Measurements from ENCODE around the gene ITPKB. TPM values are rescaled to one million over a fixed set of nuclear protein-coding genes. Genes with fewer than 3 reads are reported as not detected.
A peak's percentile ranks its signal among the peaks of the same experiment; 100 is the strongest.

Gene ITPKB
- total and polyA plus RNA-seq, 2 experiments from 2014 or later: 0.31 to 5.2 TPM

DNA sequence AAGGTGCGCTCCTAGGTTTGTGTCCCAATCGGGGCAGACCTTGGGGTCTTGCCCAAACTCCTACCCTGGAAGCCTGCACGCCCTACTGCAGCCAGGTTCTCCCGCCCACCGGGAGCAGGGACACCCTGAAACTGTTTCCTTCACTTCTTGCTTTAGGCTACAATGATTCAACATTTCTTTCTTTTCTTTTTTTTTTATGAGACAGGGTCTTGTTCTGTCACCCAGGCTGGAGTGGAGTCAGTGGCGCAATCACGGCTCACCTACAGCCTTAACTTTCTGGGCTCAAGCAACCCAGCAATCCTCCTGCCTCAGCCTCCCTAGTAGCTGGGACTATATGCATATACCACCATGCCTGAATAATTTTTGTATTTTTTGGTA is 75.8 kb downstream of the ITPKB start (continued):
- TF ChIP-seq, protein P1, sequence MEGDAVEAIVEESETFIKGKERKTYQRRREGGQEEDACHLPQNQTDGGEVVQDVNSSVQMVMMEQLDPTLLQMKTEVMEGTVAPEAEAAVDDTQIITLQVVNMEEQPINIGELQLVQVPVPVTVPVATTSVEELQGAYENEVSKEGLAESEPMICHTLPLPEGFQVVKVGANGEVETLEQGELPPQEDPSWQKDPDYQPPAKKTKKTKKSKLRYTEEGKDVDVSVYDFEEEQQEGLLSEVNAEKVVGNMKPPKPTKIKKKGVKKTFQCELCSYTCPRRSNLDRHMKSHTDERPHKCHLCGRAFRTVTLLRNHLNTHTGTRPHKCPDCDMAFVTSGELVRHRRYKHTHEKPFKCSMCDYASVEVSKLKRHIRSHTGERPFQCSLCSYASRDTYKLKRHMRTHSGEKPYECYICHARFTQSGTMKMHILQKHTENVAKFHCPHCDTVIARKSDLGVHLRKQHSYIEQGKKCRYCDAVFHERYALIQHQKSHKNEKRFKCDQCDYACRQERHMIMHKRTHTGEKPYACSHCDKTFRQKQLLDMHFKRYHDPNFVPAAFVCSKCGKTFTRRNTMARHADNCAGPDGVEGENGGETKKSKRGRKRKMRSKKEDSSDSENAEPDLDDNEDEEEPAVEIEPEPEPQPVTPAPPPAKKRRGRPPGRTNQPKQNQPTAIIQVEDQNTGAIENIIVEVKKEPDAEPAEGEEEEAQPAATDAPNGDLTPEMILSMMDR (conservative IDR thresholded peaks at IDR 0.05; ENCODE audit: low read depth in 2 of 2): no peak
- TF ChIP-seq EZH2 (IDR thresholded peaks at IDR 0.05; ENCODE audit: low read depth, unreplicated experiment): no peak

DNA sequence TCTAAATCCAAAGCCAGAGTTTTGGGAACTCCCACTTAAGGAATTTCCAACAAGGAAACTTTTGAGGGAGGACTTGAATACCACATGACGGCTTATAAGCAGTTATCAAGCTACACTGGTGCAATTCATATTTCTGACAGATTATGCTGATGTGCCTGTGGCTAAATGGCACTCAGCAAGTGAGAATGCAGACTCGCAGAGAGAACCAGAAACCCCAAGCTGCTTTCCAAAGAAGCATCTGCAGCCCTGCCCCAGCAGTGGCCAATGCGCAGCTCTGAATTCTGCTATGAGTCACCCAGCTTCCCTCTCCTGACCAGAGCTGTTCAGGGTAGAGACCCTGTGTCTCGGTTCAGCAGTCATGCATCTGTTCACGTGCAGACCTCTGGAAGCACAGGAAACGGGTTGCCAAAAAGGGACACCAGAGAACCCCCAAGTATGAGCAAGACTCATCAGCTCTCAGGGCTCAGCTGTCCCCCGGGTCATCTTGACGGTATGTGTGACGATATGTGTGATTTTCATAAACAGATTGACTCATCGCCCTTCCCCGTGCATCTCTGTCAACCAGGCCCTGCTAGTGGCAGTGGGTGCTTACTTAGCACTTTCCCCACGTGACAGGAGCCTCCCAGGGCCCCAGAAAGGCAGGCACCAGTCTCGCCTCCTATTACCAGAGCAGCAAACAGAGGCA is 76.3 kb downstream of the ITPKB start:
- H3F3A ChIP-seq (replicated peaks; ENCODE audit: low read depth): no peaks in the 10 kb centered on the region; the same call in 1 of the 2 replicates
- DNase-seq (ENCODE audit: low spot score) (no peak), ATAC-seq (peak; percentile 16; the same call in 1 of the 3 replicates)
- Mint-ChIP-seq H3K27me3 (ENCODE audit: insufficient read depth, low read depth, poor library complexity) (peaks cover 15% of the 10 kb centered on the region), H3K4me3 (no peak overlapping the region), H3K9me3 (no peaks in the 10 kb centered on the region), H3K4me1 (peaks cover 67% of the 10 kb centered on the region), H3K27ac (no peak overlapping the region), H3K36me3 (ENCODE audit: low read depth) (no peaks in the 10 kb centered on the region)
- H3K4me3 ChIP-seq: no peak overlapping the region
- H3K79me2 ChIP-seq (replicated peaks; ENCODE audit: insufficient read depth): no peaks in the 10 kb centered on the region
- no peaks in the 10 kb centered on the region for H4K20me1 ChIP-seq (replicated peaks; ENCODE audit: insufficient read depth)
- no peak overlapping the region for H2AFZ ChIP-seq
- H3K27me3 ChIP-seq (ENCODE audit: insufficient read depth): no peaks in the 10 kb centered on the region
- peaks cover 21% of the 10 kb centered on the region for H3K4me1 ChIP-seq (ENCODE audit: insufficient read depth)
- H3K4me2 ChIP-seq: no peak overlapping the region
- H3K27ac ChIP-seq (ENCODE audit: low read depth): no peak overlapping the region
- H3K36me3 ChIP-seq (ENCODE audit: insufficient read depth): no peaks in the 10 kb centered on the region
- H3K9me2 ChIP-seq (ENCODE audit: insufficient read depth): no peaks in the 10 kb centered on the region
- TF ChIP-seq, protein P2, sequence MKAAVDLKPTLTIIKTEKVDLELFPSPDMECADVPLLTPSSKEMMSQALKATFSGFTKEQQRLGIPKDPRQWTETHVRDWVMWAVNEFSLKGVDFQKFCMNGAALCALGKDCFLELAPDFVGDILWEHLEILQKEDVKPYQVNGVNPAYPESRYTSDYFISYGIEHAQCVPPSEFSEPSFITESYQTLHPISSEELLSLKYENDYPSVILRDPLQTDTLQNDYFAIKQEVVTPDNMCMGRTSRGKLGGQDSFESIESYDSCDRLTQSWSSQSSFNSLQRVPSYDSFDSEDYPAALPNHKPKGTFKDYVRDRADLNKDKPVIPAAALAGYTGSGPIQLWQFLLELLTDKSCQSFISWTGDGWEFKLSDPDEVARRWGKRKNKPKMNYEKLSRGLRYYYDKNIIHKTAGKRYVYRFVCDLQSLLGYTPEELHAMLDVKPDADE (IDR thresholded peaks at IDR 0.05): no peak
- TF ChIP-seq JUNB (IDR thresholded peaks at IDR 0.05; ENCODE audit: unreplicated experiment): no peak
- no peak for TF ChIP-seq NANOG (IDR thresholded peaks at IDR 0.05; ENCODE audit: borderline replicate concordance)
- no peak for TF ChIP-seq STAT1 (IDR thresholded peaks at IDR 0.05; ENCODE audit: unreplicated experiment)
- no peak for TF ChIP-seq EZH2phosphoT487 (IDR thresholded peaks at IDR 0.05; ENCODE audit: unreplicated experiment)
- TF ChIP-seq, protein P3, sequence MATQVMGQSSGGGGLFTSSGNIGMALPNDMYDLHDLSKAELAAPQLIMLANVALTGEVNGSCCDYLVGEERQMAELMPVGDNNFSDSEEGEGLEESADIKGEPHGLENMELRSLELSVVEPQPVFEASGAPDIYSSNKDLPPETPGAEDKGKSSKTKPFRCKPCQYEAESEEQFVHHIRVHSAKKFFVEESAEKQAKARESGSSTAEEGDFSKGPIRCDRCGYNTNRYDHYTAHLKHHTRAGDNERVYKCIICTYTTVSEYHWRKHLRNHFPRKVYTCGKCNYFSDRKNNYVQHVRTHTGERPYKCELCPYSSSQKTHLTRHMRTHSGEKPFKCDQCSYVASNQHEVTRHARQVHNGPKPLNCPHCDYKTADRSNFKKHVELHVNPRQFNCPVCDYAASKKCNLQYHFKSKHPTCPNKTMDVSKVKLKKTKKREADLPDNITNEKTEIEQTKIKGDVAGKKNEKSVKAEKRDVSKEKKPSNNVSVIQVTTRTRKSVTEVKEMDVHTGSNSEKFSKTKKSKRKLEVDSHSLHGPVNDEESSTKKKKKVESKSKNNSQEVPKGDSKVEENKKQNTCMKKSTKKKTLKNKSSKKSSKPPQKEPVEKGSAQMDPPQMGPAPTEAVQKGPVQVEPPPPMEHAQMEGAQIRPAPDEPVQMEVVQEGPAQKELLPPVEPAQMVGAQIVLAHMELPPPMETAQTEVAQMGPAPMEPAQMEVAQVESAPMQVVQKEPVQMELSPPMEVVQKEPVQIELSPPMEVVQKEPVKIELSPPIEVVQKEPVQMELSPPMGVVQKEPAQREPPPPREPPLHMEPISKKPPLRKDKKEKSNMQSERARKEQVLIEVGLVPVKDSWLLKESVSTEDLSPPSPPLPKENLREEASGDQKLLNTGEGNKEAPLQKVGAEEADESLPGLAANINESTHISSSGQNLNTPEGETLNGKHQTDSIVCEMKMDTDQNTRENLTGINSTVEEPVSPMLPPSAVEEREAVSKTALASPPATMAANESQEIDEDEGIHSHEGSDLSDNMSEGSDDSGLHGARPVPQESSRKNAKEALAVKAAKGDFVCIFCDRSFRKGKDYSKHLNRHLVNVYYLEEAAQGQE (IDR thresholded peaks at IDR 0.05; ENCODE audit: unreplicated experiment): no peak
- no peak for TF ChIP-seq CREB1 (CRISPR knock-in tag; IDR thresholded peaks at IDR 0.05; ENCODE audit: low read depth)
- no peak for TF ChIP-seq POLR2AphosphoS5 (IDR thresholded peaks at IDR 0.05; ENCODE audit: low read depth)
- TF ChIP-seq ZNF114 (CRISPR knock-in tag; IDR thresholded peaks at IDR 0.05): no peak
- no peak for TF ChIP-seq EZH2 (IDR thresholded peaks at IDR 0.05; ENCODE audit: low read depth, unreplicated experiment)
- TF ChIP-seq, protein P1 (conservative IDR thresholded peaks at IDR 0.05; ENCODE audit: low read depth in 2 of 2): no peak
- no peak for TF ChIP-seq ZNF331 (CRISPR knock-in tag; IDR thresholded peaks at IDR 0.05; ENCODE audit: low read depth)

All from GM23338 (cell line).